GM13977 (cell line): ENCODE data around the gene PKIB.

Source experiments
- DNase-seq: peaks from one replicate; pipeline ENCODE4 v3.0.0; 2012; ENCODE audit warnings: low spot score
- CTCF ChIP-seq: IDR thresholded peaks from 2 replicates; pipeline ENCODE4 v1.5.1; 2012; ENCODE audit warnings: mild to moderate bottlenecking, control low read depth; ENCODE audit not compliant: insufficient read depth; ENCODE audit errors: extremely low read depth, missing control alignments
- in situ Hi-C: fragments of 300-500 bp; cut with MboI; formaldehyde crosslinking; loops from one replicate; pipeline ENCODE4 v1.12.0; 2022; ENCODE audit warnings: low sequenced_read_pairs, low pct_unique_long_range_greater_than_20kb, mixed read lengths, inconsistent platforms; ENCODE audit not compliant: unreplicated experiment

The PKIB gene

DNA sequence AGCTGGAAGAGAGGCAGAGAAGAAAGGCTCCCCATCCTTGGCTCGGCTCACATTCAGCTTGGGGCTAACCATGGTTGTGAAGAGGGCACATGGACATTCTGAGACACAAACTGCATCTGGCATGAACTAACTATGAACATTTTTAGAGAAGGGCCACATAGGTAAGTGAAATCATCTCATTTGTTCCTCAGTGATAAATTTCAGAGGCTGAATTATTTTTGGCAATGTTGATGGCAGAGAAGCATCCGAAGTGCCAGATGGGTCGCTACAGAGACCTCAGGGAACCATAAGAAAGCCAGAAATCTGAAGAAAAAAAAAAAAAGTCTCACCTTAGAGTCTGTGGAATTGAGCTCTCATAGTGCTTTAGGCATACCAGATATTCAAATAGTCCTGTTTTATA, 120.1 kb downstream of the PKIB start:
- DNase-seq = no peak
- in situ Hi-C loops = no loop called here
- TF ChIP-seq CTCF = no peak

DNA sequence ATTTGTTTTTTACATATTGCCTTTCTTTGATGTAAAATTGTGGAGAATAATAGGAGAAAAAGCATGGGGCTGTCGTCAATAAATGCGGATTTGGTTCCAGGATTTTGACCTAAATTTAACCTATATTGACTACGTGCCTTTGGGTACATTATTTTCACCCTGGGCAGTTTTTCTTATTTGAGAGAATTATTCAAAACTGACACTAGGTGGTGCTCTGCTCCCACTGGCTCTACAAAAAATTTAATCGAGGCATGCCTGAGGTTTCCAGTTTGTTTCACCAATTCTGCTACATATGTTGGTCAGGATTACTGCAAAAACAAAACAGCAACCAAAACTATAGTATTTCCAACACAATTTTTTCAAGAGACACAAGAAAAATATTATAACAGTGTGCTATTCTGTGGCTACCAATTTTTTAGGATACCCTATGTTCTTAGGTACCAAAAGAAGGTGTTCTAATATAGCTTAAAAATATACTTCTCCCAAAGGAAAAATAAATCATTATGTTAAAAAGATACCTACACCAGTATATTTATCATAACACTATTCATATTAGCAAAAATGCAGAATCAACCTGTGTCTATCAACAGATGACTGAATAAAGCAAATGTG, 120.7 kb downstream of the PKIB start:
- TF ChIP-seq CTCF = peak; percentile 64
- in situ Hi-C loops = no loop called here
- no peak for DNase-seq

- TF ChIP-seq CTCF = no peak
- in situ Hi-C loops = no loop called here
- DNase-seq = no peak
Observed at GRCh38 chr6:122733259-122733658, 123.1 kb downstream of the PKIB start.

GRCh38 chr6:122734529-122735395, 124.6 kb downstream of the PKIB start:
- in situ Hi-C loops = no loop called here
- DNase-seq = no peak

GRCh38 chr6:122735582-122735981, 125.4 kb downstream of the PKIB start:
- in situ Hi-C loops = no loop called here
- no peak for DNase-seq
- no peak for TF ChIP-seq CTCF

More at GRCh38 chr6:122734529-122735395, 124.6 kb downstream of the PKIB start:
- no peak for TF ChIP-seq CTCF

DNA sequence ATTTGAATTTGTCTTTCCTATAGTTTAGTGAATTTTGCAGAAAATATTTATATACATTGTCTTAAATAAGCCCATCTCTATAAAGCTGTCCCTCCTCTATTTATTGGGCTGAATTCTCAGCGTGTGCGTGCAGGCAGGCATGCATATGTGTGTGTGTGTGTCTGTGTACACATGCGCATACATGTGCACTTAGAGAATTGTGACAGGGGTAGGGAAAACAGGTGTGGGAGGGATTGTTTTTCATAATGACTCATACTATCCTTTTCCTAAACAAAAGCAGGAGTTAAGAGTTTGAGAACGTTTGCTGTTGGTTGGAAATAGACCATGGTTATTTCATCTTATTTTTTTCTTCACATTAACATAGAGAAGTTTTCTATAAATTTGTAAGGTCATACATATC, 126.0 kb downstream of the PKIB start:
- TF ChIP-seq CTCF = no peak

More for the DNA sequence above, 126.0 kb downstream of the PKIB start:
- in situ Hi-C loops = no loop called here
- no peak for DNase-seq
